Activated gamma-delta T cell treated with anti-CD3 and anti-CD28 coated beads, Interleukin-2, amount 50 U/mL, for 16 hours (primary cell): ENCODE measurements around the gene TMEM63B.
"Not testable (repeated sequence)": the region's sequence is repeated elsewhere in the genome, so short reads cannot be mapped to it uniquely, and the experiment has no call there.

Source experiments
- DNase-seq: peaks from one replicate; pipeline ENCODE4 v3.0.0-alpha.2; 2020; ENCODE audit warnings: low read depth

TMEM63B gene

GRCh38 chr6:44193307-44193910 is 66.1 kb downstream of the TMEM63B start:
- no peak for DNase-seq

GRCh38 chr6:44194326-44194725 is 67.0 kb downstream of the TMEM63B start:
- DNase-seq = no peak

GRCh38 chr6:44196351-44196750 is 69.0 kb downstream of the TMEM63B start:
- not testable (repeated sequence) for DNase-seq

GRCh38 chr6:44198684-44199083 is 71.3 kb downstream of the TMEM63B start:
- DNase-seq = no peak

- no peak for DNase-seq
These were observed 72.5 kb downstream of the TMEM63B start for GRCh38 chr6:44199883-44200282.

GRCh38 chr6:44201200-44201599 is 73.8 kb downstream of the TMEM63B start:
- DNase-seq = no peak

- DNase-seq = no peak
These were observed 74.4 kb downstream of the TMEM63B start for GRCh38 chr6:44201638-44202303.

- no peak for DNase-seq
These were observed 75.1 kb downstream of the TMEM63B start for GRCh38 chr6:44202332-44202971.

- DNase-seq = no peak
These were observed 75.8 kb downstream of the TMEM63B start for GRCh38 chr6:44202972-44203750.

- DNase-seq = no peak
These were observed 76.6 kb downstream of the TMEM63B start for GRCh38 chr6:44203955-44204354.
